HepG2 (cell line): ENCODE results near the gene RAPSN. TPM values are rescaled to one million over a fixed set of nuclear protein-coding genes. Genes with fewer than 3 reads are reported as not detected.

ENCODE experiments used
- AHDC1 ChIP-seq: sonication (generic); formaldehyde crosslinking; IDR thresholded peaks from 2 replicates; pipeline ENCODE4 v1.5.1; 2020; ENCODE audit warnings: mild to moderate bottlenecking, missing genetic modification reagents, borderline replicate concordance
- HMGXB3 ChIP-seq: sonication (generic); formaldehyde crosslinking; IDR thresholded peaks from 2 replicates; pipeline ENCODE4 v1.4.0; 2020; ENCODE audit warnings: missing genetic modification reagents, borderline replicate concordance
- HMGXB4 ChIP-seq, 2 experiments: sonication (generic) in 1 of 2; formaldehyde crosslinking in 1 of 2; IDR thresholded peaks; 2 replicates each; pipeline versions ENCODE4 v1.4.0 to v1.6.1; 2018 to 2020; ENCODE audit warnings: missing genetic modification reagents in 2 of 2, borderline replicate concordance in 1 of 2, low read depth in 1 of 2, mild to moderate bottlenecking in 1 of 2, missing biosample characterization in 1 of 2
- NR3C1 ChIP-seq: sonication (generic); formaldehyde crosslinking; IDR thresholded peaks from 2 replicates; pipeline ENCODE4 v1.4.0; 2020; ENCODE audit warnings: missing genetic modification reagents
- SCMH1 ChIP-seq: sonication (generic); formaldehyde crosslinking; IDR thresholded peaks from 2 replicates; pipeline ENCODE4 v1.9.0; 2021; ENCODE audit warnings: missing genetic modification reagents, mild to moderate bottlenecking, borderline replicate concordance
- SIN3A ChIP-seq: IDR thresholded peaks from 2 replicates; pipeline ENCODE4 v1.6.1; 2011; ENCODE audit warnings: low read depth, mild to moderate bottlenecking, control low read depth, low read length, borderline replicate concordance
- TRIM22 ChIP-seq: fragments of 450-650 bp; IDR thresholded peaks from 2 replicates; pipeline ENCODE4 v1.6.1; 2017
- ZFP82 ChIP-seq: sonication (generic); formaldehyde crosslinking; IDR thresholded peaks from 2 replicates; pipeline ENCODE4 v1.5.1; 2020; ENCODE audit warnings: mild to moderate bottlenecking, missing genetic modification reagents, borderline replicate concordance
- ZGPAT ChIP-seq: IDR thresholded peaks from 2 replicates; pipeline ENCODE4 v1.6.1; 2016; ENCODE audit warnings: mild to moderate bottlenecking
- ZNF354B ChIP-seq: sonication (generic); formaldehyde crosslinking; IDR thresholded peaks from 2 replicates; pipeline ENCODE4 v1.8.0; 2022; ENCODE audit warnings: mild to moderate bottlenecking, missing genetic modification reagents
- ZNF446 ChIP-seq: sonication (generic); formaldehyde crosslinking; IDR thresholded peaks from 2 replicates; pipeline ENCODE4 v1.5.0; 2020; ENCODE audit warnings: mild to moderate bottlenecking, missing genetic modification reagents
- polyA plus RNA-seq, 8 experiments: library from polyadenylated mRNA; depleted of rRNA in 3 of 8; stranded (reverse) in 7 of 8; unstranded in 1 of 8; fragments of >200 nt; fragmentation: Illumina TruSeq in 4 of 8; extraction: Trizol in 4 of 8; gene quantifications; 2 replicates each; pipeline versions ENCODE4 v1.2.1 to v1.2.3, GENCODE V29; 2011 to 2016; ENCODE audit warnings: low read depth in 4 of 8, missing spikeins in 1 of 8, mixed read lengths in 1 of 8; ENCODE audit not compliant: insufficient read depth in 1 of 8
- total RNA-seq, 5 experiments: library from RNA; depleted of rRNA; stranded (reverse); fragments of >200 nt; fragmentation: Illumina TruSeq; extraction: Trizol; gene quantifications; 2 replicates each; pipeline ENCODE4 v1.2.3, GENCODE V29; 2016; ENCODE audit warnings: low read depth in 1 of 5

The RAPSN gene
- total and polyA plus RNA-seq, 2 of the 13 experiments (the other 11 are each of a cell fraction or from before 2014, with no cell fraction given) = 0.15 to 1.2 TPM

- TF ChIP-seq ZGPAT (CRISPR knock-in tag) = peak; percentile 42; the same call in 1 of the 2 replicates
- 0 out of 2 replicates have a peak, but pooled peaks have one; percentile 32 for TF ChIP-seq HMGXB3
- TF ChIP-seq HMGXB4 (CRISPR knock-in tag; IDR thresholded peaks at IDR 0.05; ENCODE audit: borderline replicate concordance in 1 of 2, low read depth in 1 of 2) = peak; percentile 61 to 68; a peak in 3 of 4 replicates
- no peak for TF ChIP-seq SCMH1
- peak; percentile 70; the same call in 1 of the 2 replicates for TF ChIP-seq ZFP82 (CRISPR knock-in tag)
- TF ChIP-seq ZNF446 = 0 out of 2 replicates have a peak, but pooled peaks have one; percentile 53
- no peak for TF ChIP-seq TRIM22
- peak; percentile 56; the same call in 1 of the 2 replicates for TF ChIP-seq SIN3A
- TF ChIP-seq ZNF354B = no peak
- TF ChIP-seq AHDC1 = peak; percentile 53; the same call in 1 of the 2 replicates
- TF ChIP-seq NR3C1 = no peak
Observed at GRCh38 chr11:47426062-47426956, 22.6 kb downstream of the RAPSN start, which contains the start of gene PSMC3 (continued).
